ENCODE data around the gene ZFP92.

DNA sequence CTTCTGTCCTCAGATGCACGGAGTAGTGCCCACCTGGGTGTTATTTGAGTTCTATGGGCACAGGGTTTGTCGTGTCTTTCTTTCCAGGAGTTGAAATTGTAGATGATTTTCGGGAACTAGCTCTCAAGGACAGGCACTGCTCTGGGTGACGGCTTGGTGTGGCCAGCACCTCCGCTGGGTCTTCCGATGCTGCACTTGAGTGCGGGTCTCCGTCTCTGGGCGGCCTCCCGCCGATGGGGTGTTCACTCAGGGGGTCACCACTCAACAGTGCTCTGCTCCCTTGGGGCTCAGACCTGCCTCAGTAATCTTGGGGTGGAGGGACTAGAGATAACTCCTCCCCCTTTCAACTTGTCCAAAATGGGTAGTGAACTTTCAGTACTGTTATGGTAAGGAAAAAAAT, 2.5 kb downstream of the ZFP92 start:
- TF ChIP-seq, protein P1, sequence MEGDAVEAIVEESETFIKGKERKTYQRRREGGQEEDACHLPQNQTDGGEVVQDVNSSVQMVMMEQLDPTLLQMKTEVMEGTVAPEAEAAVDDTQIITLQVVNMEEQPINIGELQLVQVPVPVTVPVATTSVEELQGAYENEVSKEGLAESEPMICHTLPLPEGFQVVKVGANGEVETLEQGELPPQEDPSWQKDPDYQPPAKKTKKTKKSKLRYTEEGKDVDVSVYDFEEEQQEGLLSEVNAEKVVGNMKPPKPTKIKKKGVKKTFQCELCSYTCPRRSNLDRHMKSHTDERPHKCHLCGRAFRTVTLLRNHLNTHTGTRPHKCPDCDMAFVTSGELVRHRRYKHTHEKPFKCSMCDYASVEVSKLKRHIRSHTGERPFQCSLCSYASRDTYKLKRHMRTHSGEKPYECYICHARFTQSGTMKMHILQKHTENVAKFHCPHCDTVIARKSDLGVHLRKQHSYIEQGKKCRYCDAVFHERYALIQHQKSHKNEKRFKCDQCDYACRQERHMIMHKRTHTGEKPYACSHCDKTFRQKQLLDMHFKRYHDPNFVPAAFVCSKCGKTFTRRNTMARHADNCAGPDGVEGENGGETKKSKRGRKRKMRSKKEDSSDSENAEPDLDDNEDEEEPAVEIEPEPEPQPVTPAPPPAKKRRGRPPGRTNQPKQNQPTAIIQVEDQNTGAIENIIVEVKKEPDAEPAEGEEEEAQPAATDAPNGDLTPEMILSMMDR (conservative IDR thresholded peaks at IDR 0.05) = no peak
- TF ChIP-seq EZH2 (IDR thresholded peaks at IDR 0.05; ENCODE audit: low read depth) = no peak
